Omental fat pad (tissue), 4 donors: ENCODE results near the gene BACH2. TPM values are rescaled to one million over a fixed set of nuclear protein-coding genes. Genes with fewer than 3 reads are reported as not detected.
"Not testable (repeated sequence)": the region's sequence is repeated elsewhere in the genome, so short reads cannot be mapped to it uniquely, and the experiment has no call there.

Source experiments
- ATAC-seq: fragments of 150-250 bp; one replicate; pipeline ENCODE4 v1.9.1; 2016; ENCODE audit warnings: mild to moderate bottlenecking, moderate library complexity; ENCODE audit not compliant: low FRiP score
- DNase-seq: peaks from one replicate; pipeline ENCODE4 v3.0.0-alpha.2; 2019; ENCODE audit warnings: low spot score
- CTCF ChIP-seq, 3 donors: fragments of 450-650 bp; IDR thresholded peaks; one replicate each; pipeline ENCODE4 v1.5.1; 2016 to 2017; ENCODE audit warnings: antibody characterized with exemption in 3 of 3, mild to moderate bottlenecking in 3 of 3, moderate library complexity in 2 of 3
- total RNA-seq, 4 donors: library from RNA; depleted of rRNA; stranded (reverse); fragments of >200 nt; gene quantifications; one replicate each; pipeline ENCODE4 v1.1.0, GENCODE V29; 2016

The BACH2 gene
- total RNA-seq, 4 donors from 2014 or later: 4.0 to 9.4 (median 7.0) TPM

- no peak for TF ChIP-seq CTCF (IDR thresholded peaks at IDR 0.05)
- DNase-seq (no peak), ATAC-seq (no peak)
Observed at GRCh38 chr6:89917216-89917615, 379.4 kb downstream of the BACH2 start.

- ATAC-seq (no peak), DNase-seq (no peak)
- TF ChIP-seq CTCF (IDR thresholded peaks at IDR 0.05): no peak
Observed at GRCh38 chr6:89916136-89916920, 380.3 kb downstream of the BACH2 start.

GRCh38 chr6:89910902-89911240, 385.8 kb downstream of the BACH2 start:
- ATAC-seq: no peak
- no peak for DNase-seq
- no peak for TF ChIP-seq CTCF (IDR thresholded peaks at IDR 0.05)

- not testable (repeated sequence) for ATAC-seq, DNase-seq
Observed at GRCh38 chr6:89910001-89910901, 386.4 kb downstream of the BACH2 start.

GRCh38 chr6:89895276-89895874, 401.3 kb downstream of the BACH2 start:
- ATAC-seq (no peak), DNase-seq (no peak)
- no peak for TF ChIP-seq CTCF (IDR thresholded peaks at IDR 0.05)

- ATAC-seq (no peak), DNase-seq (no peak)
- TF ChIP-seq CTCF (IDR thresholded peaks at IDR 0.05): no peak
Observed at GRCh38 chr6:89894169-89894568, 402.5 kb downstream of the BACH2 start, which contains the start of gene GJA10. Gene GJA10, plus strand, starts transcription at chr6:89894469. Its CDS starts 0 bp downstream, at chr6:89894469.

GRCh38 chr6:89892577-89892976, 404.1 kb downstream of the BACH2 start:
- DNase-seq, ATAC-seq: not testable (repeated sequence)

GRCh38 chr6:89890845-89891528, 405.7 kb downstream of the BACH2 start:
- ATAC-seq, DNase-seq: not testable (repeated sequence)
